Measurements from ENCODE around the gene COX14. TPM values are rescaled to one million over a fixed set of nuclear protein-coding genes. Genes with fewer than 3 reads are reported as not detected.

COX14 gene
- total RNA-seq, 1 donor from 2014 or later = 243 TPM

Other genes with a start within 250 kb of the COX14 start
- 10.6 TPM for gene FAIM2, start 208.3 kb upstream of the COX14 start, total RNA-seq
- not detected for gene AQP2, start 161.5 kb upstream of the COX14 start, total RNA-seq
- gene AQP5, start 150.4 kb upstream of the COX14 start, total RNA-seq = 0.38 TPM
- not detected for gene AQP6, start 139.3 kb upstream of the COX14 start, total RNA-seq
- gene RACGAP1, start 86.7 kb upstream of the COX14 start, total RNA-seq = 5.6 TPM
- gene ASIC1, start 54.6 kb upstream of the COX14 start, total RNA-seq = 1.6 TPM
- 14.3 TPM for gene SMARCD1, start 26.9 kb upstream of the COX14 start, total RNA-seq
- 38.3 TPM for gene GPD1, start 8.2 kb upstream of the COX14 start, total RNA-seq
- 7.3 TPM for gene CERS5, start 55.1 kb downstream of the COX14 start, total RNA-seq
- 11.8 TPM for gene LIMA1, start 171.3 kb downstream of the COX14 start, total RNA-seq

Measured in Right ventricle myocardium superior (tissue), 1 donor.